ENCODE results near the gene GLDN.
A peak's percentile ranks its signal among the peaks of the same experiment; 100 is the strongest.

Gene GLDN

GRCh38 chr15:51331141-51331540 is 10.3 kb upstream of the GLDN start:
- TF ChIP-seq CTCF (IDR thresholded peaks at IDR 0.05; ENCODE audit: control extremely low read depth, extremely low read depth, low read depth, missing control alignments) = no peak
- ChIA-PET POLR2A (no interaction called here), CTCF (interaction anchor here (1.0 to 1.3 kb wide), 3 partner anchors 14 to 138 kb away, joined by 3 to 4 read pairs (median 3); no protein-coding TSS in a partner anchor)
- DNase-seq (ENCODE audit: extremely low spot score) = no peak

GRCh38 chr15:51332206-51333147 is 9.0 kb upstream of the GLDN start:
- ChIA-PET CTCF (interaction anchor here (1.2 to 1.6 kb wide), 3 partner anchors 12 to 140 kb away, joined by 3 to 6 read pairs (median 4); no protein-coding TSS in a partner anchor), POLR2A (no interaction called here)
- DNase-seq (ENCODE audit: extremely low spot score) = no peak
- TF ChIP-seq CTCF (IDR thresholded peaks at IDR 0.05; ENCODE audit: control extremely low read depth, extremely low read depth, low read depth, missing control alignments) = no peak

- ChIA-PET CTCF (interaction anchor here (1.2 to 1.6 kb wide), 5 partner anchors 10 to 141 kb away, joined by 3 to 6 read pairs (median 3); no protein-coding TSS in a partner anchor), POLR2A (no interaction called here)
- no peak for DNase-seq (ENCODE audit: extremely low spot score)
- no peak for TF ChIP-seq CTCF (IDR thresholded peaks at IDR 0.05; ENCODE audit: control extremely low read depth, extremely low read depth, low read depth, missing control alignments)
These were observed 7.9 kb upstream of the GLDN start for GRCh38 chr15:51333571-51333970.

- CTCF ChIA-PET = interaction anchor here (1.0 to 1.6 kb wide), 5 partner anchors 10 to 53 kb away, joined by 3 to 6 read pairs (median 3); no protein-coding TSS in a partner anchor
- no peak for TF ChIP-seq CTCF (IDR thresholded peaks at IDR 0.05; ENCODE audit: control extremely low read depth, extremely low read depth, low read depth, missing control alignments)
- POLR2A ChIA-PET = no interaction called here
- no peak for DNase-seq (ENCODE audit: extremely low spot score)
These were observed 7.4 kb upstream of the GLDN start for GRCh38 chr15:51334011-51334451.

- no peak for TF ChIP-seq CTCF (IDR thresholded peaks at IDR 0.05; ENCODE audit: control extremely low read depth, extremely low read depth, low read depth, missing control alignments)
- POLR2A ChIA-PET = no interaction called here
- no peak for DNase-seq (ENCODE audit: extremely low spot score)
- CTCF ChIA-PET = no interaction called here
These were observed 6.4 kb upstream of the GLDN start for GRCh38 chr15:51335087-51335486.

GRCh38 chr15:51335538-51336410 is 5.7 kb upstream of the GLDN start:
- ChIA-PET POLR2A (no interaction called here), CTCF (no interaction called here)
- peak; percentile 55 for DNase-seq (ENCODE audit: extremely low spot score)
- TF ChIP-seq CTCF (IDR thresholded peaks at IDR 0.05; ENCODE audit: control extremely low read depth, extremely low read depth, low read depth, missing control alignments) = no peak
